Type B pancreatic cell (in vitro differentiated cells): ENCODE results near the gene MANSC1. TPM values are rescaled to one million over a fixed set of nuclear protein-coding genes. Genes with fewer than 3 reads are reported as not detected.

Source experiments
- DNase-seq: peaks from one replicate; pipeline ENCODE4 v3.0.0; 2021; ENCODE audit warnings: mixed read lengths; ENCODE audit not compliant: unreplicated experiment; ENCODE audit errors: extremely low spot score
- H3K27ac Mint-ChIP-seq: 2 replicates; pipeline ENCODE4 v1.8.0; 2021; ENCODE audit warnings: mild to moderate bottlenecking, mixed read lengths
- H3K27me3 Mint-ChIP-seq: 2 replicates; pipeline ENCODE4 v1.8.0; 2021; ENCODE audit warnings: mixed read lengths
- H3K36me3 Mint-ChIP-seq: 2 replicates; pipeline ENCODE4 v1.8.0; 2021; ENCODE audit warnings: mixed read lengths
- H3K4me1 Mint-ChIP-seq: one replicate; pipeline ENCODE4 v1.8.0; 2021; ENCODE audit warnings: mixed read lengths; ENCODE audit not compliant: unreplicated experiment
- H3K4me3 Mint-ChIP-seq: 2 replicates; pipeline ENCODE4 v1.8.0; 2021; ENCODE audit warnings: mild to moderate bottlenecking, mixed read lengths
- H3K9me3 Mint-ChIP-seq: 2 replicates; pipeline ENCODE4 v1.8.0; 2021; ENCODE audit warnings: mixed read lengths
- total RNA-seq: library from RNA; stranded (reverse); gene quantifications from 2 replicates; pipeline ENCODE4 v1.2.1, GENCODE V29; 2021; ENCODE audit warnings: low replicate concordance
- TF ChIP-seq, protein P1 (sequence below): fragments of 200-600 bp; sonication (generic); conservative IDR thresholded peaks from 2 replicates; pipeline ENCODE4 v1.5.0; 2021; ENCODE audit warnings: antibody characterized with exemption, mild to moderate bottlenecking

The MANSC1 gene
- total RNA-seq, 1 donor from 2014 or later = 16.8 TPM

DNA sequence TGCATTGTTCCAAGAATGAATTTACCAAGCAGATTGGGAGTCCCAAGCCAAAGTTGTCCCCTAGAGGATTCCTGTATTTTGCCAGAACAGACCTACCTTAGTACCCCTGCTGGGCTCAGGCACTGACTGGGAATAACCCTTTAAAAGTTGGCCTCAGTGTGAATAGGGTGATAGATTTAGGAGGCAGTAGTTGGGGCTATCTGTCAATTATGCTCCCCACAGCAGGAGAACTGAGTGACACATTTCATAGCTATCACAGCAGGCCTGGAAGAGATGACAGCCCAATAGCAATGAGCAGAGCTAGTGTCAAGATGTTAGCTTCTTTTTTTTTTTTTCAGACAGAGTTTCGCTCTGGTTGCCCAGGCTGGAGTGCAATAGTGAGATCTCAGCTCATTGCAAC is 68.9 kb downstream of the MANSC1 start:
- no peak for DNase-seq
- Mint-ChIP-seq H3K27ac (no peak overlapping the region), H3K4me3 (no peak overlapping the region), H3K9me3 (peaks cover 4% of the 10 kb centered on the region), H3K4me1 (no peaks in the 10 kb centered on the region), H3K36me3 (peaks cover 5% of the 10 kb centered on the region), H3K27me3 (no peaks in the 10 kb centered on the region)
- TF ChIP-seq, protein P1, sequence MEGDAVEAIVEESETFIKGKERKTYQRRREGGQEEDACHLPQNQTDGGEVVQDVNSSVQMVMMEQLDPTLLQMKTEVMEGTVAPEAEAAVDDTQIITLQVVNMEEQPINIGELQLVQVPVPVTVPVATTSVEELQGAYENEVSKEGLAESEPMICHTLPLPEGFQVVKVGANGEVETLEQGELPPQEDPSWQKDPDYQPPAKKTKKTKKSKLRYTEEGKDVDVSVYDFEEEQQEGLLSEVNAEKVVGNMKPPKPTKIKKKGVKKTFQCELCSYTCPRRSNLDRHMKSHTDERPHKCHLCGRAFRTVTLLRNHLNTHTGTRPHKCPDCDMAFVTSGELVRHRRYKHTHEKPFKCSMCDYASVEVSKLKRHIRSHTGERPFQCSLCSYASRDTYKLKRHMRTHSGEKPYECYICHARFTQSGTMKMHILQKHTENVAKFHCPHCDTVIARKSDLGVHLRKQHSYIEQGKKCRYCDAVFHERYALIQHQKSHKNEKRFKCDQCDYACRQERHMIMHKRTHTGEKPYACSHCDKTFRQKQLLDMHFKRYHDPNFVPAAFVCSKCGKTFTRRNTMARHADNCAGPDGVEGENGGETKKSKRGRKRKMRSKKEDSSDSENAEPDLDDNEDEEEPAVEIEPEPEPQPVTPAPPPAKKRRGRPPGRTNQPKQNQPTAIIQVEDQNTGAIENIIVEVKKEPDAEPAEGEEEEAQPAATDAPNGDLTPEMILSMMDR = no peak

DNA sequence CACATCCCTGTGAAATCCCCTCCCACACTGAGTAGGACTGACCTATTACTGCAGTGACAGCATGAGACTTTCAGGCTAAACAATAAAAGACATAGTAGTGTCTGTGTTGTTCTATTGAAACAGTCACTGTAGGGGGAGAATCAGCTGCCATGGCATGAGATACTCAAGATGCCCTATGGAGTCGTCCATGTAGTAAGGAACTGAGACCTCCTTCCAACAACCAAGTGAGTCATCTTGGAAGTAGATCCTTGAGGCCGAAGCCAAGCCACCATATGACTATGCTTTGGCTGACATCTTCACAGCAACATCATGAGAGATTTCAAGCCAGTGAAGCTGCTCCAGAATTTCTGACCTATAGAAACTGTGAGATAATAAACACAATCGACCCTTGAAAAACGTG is 71.1 kb downstream of the MANSC1 start:
- H3K4me1 Mint-ChIP-seq = no peaks in the 10 kb centered on the region
- TF ChIP-seq, protein P1 = no peak
- H3K4me3 Mint-ChIP-seq = no peak overlapping the region
- DNase-seq = no peak
- H3K9me3 Mint-ChIP-seq = peaks cover 8% of the 10 kb centered on the region
- H3K27me3 Mint-ChIP-seq = no peaks in the 10 kb centered on the region
- peaks cover 8% of the 10 kb centered on the region for H3K36me3 Mint-ChIP-seq
- H3K27ac Mint-ChIP-seq = no peak overlapping the region

Other genes starting within 250 kb of the MANSC1 start
- gene LRP6, start 83.2 kb downstream of the MANSC1 start, total RNA-seq = 57.7 and 64.0 TPM in 2 replicates
- 14.4 and 20.1 TPM in 2 replicates for gene BORCS5, start 6.8 kb upstream of the MANSC1 start, total RNA-seq
- 52.1 and 240 TPM in 2 replicates for gene DUSP16, start 212.6 kb upstream of the MANSC1 start, total RNA-seq